ENCODE measurements around the gene PKIG. TPM values are rescaled to one million over a fixed set of nuclear protein-coding genes. Genes with fewer than 3 reads are reported as not detected.

The PKIG gene
- total RNA-seq, 1 experiment from 2014 or later = 66.3 TPM

- peaks cover 10% of the 10 kb centered on the region for H3K4me1 ChIP-seq (ENCODE audit: control insufficient read depth, insufficient read depth, low read length)
- ChIA-PET CTCF (no interaction called here), POLR2A (interaction anchor here (0.6 kb wide), 1 partner anchor 257 kb away, joined by 5 read pairs; no protein-coding TSS in a partner anchor)
- BruUV-seq (replicated peaks) = no TSS peak
- in situ Hi-C loops (cut with HindIII; ENCODE audit: low pct_unique_long_range_greater_than_20kb, low sequenced_read_pairs) (no loop called here), intact Hi-C loops (cut with micrococcal nuclease; ENCODE audit: unreplicated experiment) (no loop called here)
- no peaks in the 10 kb centered on the region for H3K9me3 ChIP-seq (ENCODE audit: control insufficient read depth, insufficient read depth, low read depth, low read length)
- H3K27me3 ChIP-seq (ENCODE audit: control insufficient read depth, insufficient read depth, low read length) = no peaks in the 10 kb centered on the region
- H3K4me3 ChIP-seq (ENCODE audit: low read depth in 2 of 2, low read length in 2 of 2) = no peak overlapping the region
- no peak overlapping the region for H3K27ac ChIP-seq (ENCODE audit: low read length)
- DNase-seq (ENCODE audit: low read depth, low spot score) = no peak
- ATAC-seq = no peak
- TF ChIP-seq REST (IDR thresholded peaks at IDR 0.05; ENCODE audit: insufficient read depth in 1 of 2, low read depth in 2 of 2, low read length in 1 of 2) = no peak
- no peak for TF ChIP-seq POLR2AphosphoS5 (IDR thresholded peaks at IDR 0.05; ENCODE audit: low read depth, low read length)
- no peak for TF ChIP-seq CTCF (IDR thresholded peaks at IDR 0.05)
- no peak for TF ChIP-seq TCF7L2 (IDR thresholded peaks at IDR 0.05; ENCODE audit: low read depth, low read length)
- TF ChIP-seq SIN3A (IDR thresholded peaks at IDR 0.05; ENCODE audit: borderline replicate concordance, insufficient read depth, low read depth, low read length) = no peak
- no peaks in the 10 kb centered on the region; the same call in none of the 2 replicates for H3K36me3 ChIP-seq (ENCODE audit: control insufficient read depth, insufficient read depth, low read length)
Measured at GRCh38 chr20:44614525-44614924, 32.1 kb downstream of the PKIG start.

- POLR2A ChIA-PET = interaction anchor here (0.7 kb wide), 1 partner anchor 16 kb away, joined by 5 read pairs; no protein-coding TSS in a partner anchor
- no peaks in the 10 kb centered on the region for H3K27me3 ChIP-seq (ENCODE audit: control insufficient read depth, insufficient read depth, low read length)
- CTCF ChIA-PET = interaction anchor here (0.6 kb wide), 1 partner anchor 252 kb away, joined by 4 read pairs; no protein-coding TSS in a partner anchor
- H3K36me3 ChIP-seq (ENCODE audit: control insufficient read depth, insufficient read depth, low read length) = no peaks in the 10 kb centered on the region; the same call in none of the 2 replicates
- ATAC-seq (no peak), DNase-seq (ENCODE audit: low read depth, low spot score) (no peak)
- no TSS peak for BruUV-seq (replicated peaks)
- H3K27ac ChIP-seq (ENCODE audit: low read length) = no peak overlapping the region
- in situ Hi-C loops (cut with HindIII; ENCODE audit: low pct_unique_long_range_greater_than_20kb, low sequenced_read_pairs) = no loop called here
- TF ChIP-seq REST (IDR thresholded peaks at IDR 0.05; ENCODE audit: insufficient read depth in 1 of 2, low read depth in 2 of 2, low read length in 1 of 2) (no peak), SIN3A (IDR thresholded peaks at IDR 0.05; ENCODE audit: borderline replicate concordance, insufficient read depth, low read depth, low read length) (no peak), CTCF (IDR thresholded peaks at IDR 0.05) (no peak), TCF7L2 (IDR thresholded peaks at IDR 0.05; ENCODE audit: low read depth, low read length) (no peak), POLR2AphosphoS5 (IDR thresholded peaks at IDR 0.05; ENCODE audit: low read depth, low read length) (no peak)
- H3K4me1 ChIP-seq (ENCODE audit: control insufficient read depth, insufficient read depth, low read length) = peaks cover 3% of the 10 kb centered on the region
- intact Hi-C loops (cut with micrococcal nuclease; ENCODE audit: unreplicated experiment) = no loop called here
- no peak overlapping the region for H3K4me3 ChIP-seq (ENCODE audit: low read depth in 2 of 2, low read length in 2 of 2)
- H3K9me3 ChIP-seq (ENCODE audit: control insufficient read depth, insufficient read depth, low read depth, low read length) = no peaks in the 10 kb centered on the region
Measured at GRCh38 chr20:44615169-44615791, 32.9 kb downstream of the PKIG start.

Measured in Panc1 (cell line).